ENCODE data around the gene SDHAF1. TPM values are rescaled to one million over a fixed set of nuclear protein-coding genes. Genes with fewer than 3 reads are reported as not detected.

The SDHAF1 gene
- total RNA-seq, 1 donor from 2014 or later: 20.8 TPM

GRCh38 chr19:35986664-35987570, 8.1 kb upstream of the SDHAF1 start:
- no peak for DNase-seq

GRCh38 chr19:35987571-35987896, 7.5 kb upstream of the SDHAF1 start:
- DNase-seq: no peak

- DNase-seq: no peak
These were observed 6.2 kb upstream of the SDHAF1 start for GRCh38 chr19:35988824-35989223.

GRCh38 chr19:35990156-35990555, 4.8 kb upstream of the SDHAF1 start:
- DNase-seq: no peak

- no peak for DNase-seq
These were observed 3.9 kb upstream of the SDHAF1 start for GRCh38 chr19:35990771-35991730.

GRCh38 chr19:35991731-35992450, 3.1 kb upstream of the SDHAF1 start:
- no peak for DNase-seq

- DNase-seq: no peak
These were observed 1.9 kb upstream of the SDHAF1 start for GRCh38 chr19:35992907-35993765.

- DNase-seq: no peak
These were observed 927 bp upstream of the SDHAF1 start for GRCh38 chr19:35993923-35994598.

- DNase-seq: no peak
These were observed 1.8 kb downstream of the SDHAF1 start for GRCh38 chr19:35996777-35997176.

- no peak for DNase-seq
These were observed 6.6 kb downstream of the SDHAF1 start for GRCh38 chr19:36001605-36002004.

GRCh38 chr19:36003284-36003683, 8.3 kb downstream of the SDHAF1 start:
- DNase-seq: no peak

GRCh38 chr19:36006955-36007354, 12.0 kb downstream of the SDHAF1 start:
- DNase-seq: no peak

GRCh38 chr19:36008336-36008978, 13.5 kb downstream of the SDHAF1 start, which contains the start of gene SYNE4:
Gene SYNE4 (minus strand): TSS chr19:36008813. CDS start chr19:36008681, 132 bp downstream.
- peak; percentile 13 for DNase-seq

GRCh38 chr19:36009220-36009619, 14.2 kb downstream of the SDHAF1 start:
- peak; percentile 65 for DNase-seq

GRCh38 chr19:36009633-36010379, 14.8 kb downstream of the SDHAF1 start:
- DNase-seq: no peak

- no peak for DNase-seq
These were observed 15.4 kb downstream of the SDHAF1 start for GRCh38 chr19:36010402-36010801.

- DNase-seq: no peak
These were observed 18.5 kb downstream of the SDHAF1 start for GRCh38 chr19:36013280-36014011.
